K562 (cell line): ENCODE results near the gene RBX1.

Experiments used
- AFF4 ChIP-seq: sonication (generic); formaldehyde crosslinking; IDR thresholded peaks from 2 replicates; pipeline ENCODE4 v1.8.0; 2023; ENCODE audit warnings: mild to moderate bottlenecking, missing genetic modification reagents
- ARHGAP35 ChIP-seq: fragments of 450-650 bp; IDR thresholded peaks from 2 replicates; pipeline ENCODE4 v1.6.1; 2018; ENCODE audit not compliant: partially characterized antibody
- CTBP1 ChIP-seq: fragments of 450-650 bp; IDR thresholded peaks from 2 replicates; pipeline ENCODE4 v1.6.1; 2016; ENCODE audit warnings: borderline replicate concordance
- CTCF ChIP-seq, 3 experiments: IDR thresholded peaks in 2 of 3; conservative IDR thresholded peaks in 1 of 3; 2 replicates each; pipeline ENCODE4 v1.5.1; 2011 to 2012; ENCODE audit warnings: low read length in 3 of 3, mild to moderate bottlenecking in 3 of 3, control low read depth in 2 of 3, improper control_type of control experiment in 1 of 3, inconsistent platforms in 1 of 3, low read depth in 1 of 3, mixed read lengths in 1 of 3, moderate library complexity in 1 of 3; ENCODE audit not compliant: insufficient read depth in 2 of 3
- EHMT2 ChIP-seq: fragments of 450-650 bp; IDR thresholded peaks from 2 replicates; pipeline ENCODE4 v1.6.1; 2018; ENCODE audit warnings: antibody characterized with exemption
- EP300 ChIP-seq: IDR thresholded peaks from 2 replicates; pipeline ENCODE4 v1.6.1; 2012; ENCODE audit warnings: low read length, improper control_type of control experiment
- FOXP1 ChIP-seq: sonication (generic); formaldehyde crosslinking; IDR thresholded peaks from 2 replicates; pipeline ENCODE4 v1.8.0; 2022; ENCODE audit warnings: mild to moderate bottlenecking, missing genetic modification reagents
- HBP1 ChIP-seq: fragments of 450-650 bp; formaldehyde crosslinking; IDR thresholded peaks from 2 replicates; pipeline ENCODE4 v1.4.0; 2022; ENCODE audit warnings: missing genetic modification characterization
- MTF1 ChIP-seq: fragments of 250-450 bp; sonication (Bioruptor Pico); IDR thresholded peaks from 2 replicates; pipeline ENCODE4 v1.9.0; 2021; ENCODE audit warnings: moderate library complexity, mild to moderate bottlenecking, inconsistent platforms, borderline replicate concordance
- ZBTB11 ChIP-seq, 3 experiments: fragments of 200-800 bp in 1 of 3; fragments of 250-450 bp in 1 of 3; fragments of 450-650 bp in 1 of 3; sonication (Bioruptor Pico) in 1 of 3; sonication (Bioruptor generic) in 1 of 3; formaldehyde crosslinking in 1 of 3; IDR thresholded peaks; 2 replicates each; pipeline versions ENCODE4 v1.6.1 to v1.8.0; 2016 to 2022; ENCODE audit warnings: mild to moderate bottlenecking in 2 of 3, missing genetic modification characterization in 2 of 3, missing compliant biosample characterization in 1 of 3, moderate library complexity in 1 of 3
- ZFP36 ChIP-seq: fragments of 150-350 bp; IDR thresholded peaks from 2 replicates; pipeline ENCODE4 v1.6.1; 2018; ENCODE audit warnings: low read length, low read depth; ENCODE audit not compliant: partially characterized antibody

- TF ChIP-seq ZFP36 (no peak), EP300 (no peak), CTCF (IDR thresholded peaks at IDR 0.05 in 2 of 3, conservative IDR thresholded peaks at IDR 0.05 in 1 of 3; ENCODE audit: insufficient read depth in 2 of 3, low read depth in 1 of 3, low read length in 3 of 3) (peak; percentile 32 to 64 (median 49); a peak in 5 of 6 replicates), AFF4 (CRISPR knock-in tag) (no peak), ZBTB11 (CRISPR knock-in tag; IDR thresholded peaks at IDR 0.05) (no peak), ARHGAP35 (no peak), FOXP1 (no peak), HBP1 (no peak), MTF1 (CRISPR knock-in tag) (no peak), EHMT2 (no peak), CTBP1 (no peak)
Observed at GRCh38 chr22:40922484-40923303, 28.5 kb upstream of the RBX1 start.
